AG04450 (cell line): ENCODE results near the gene AK9. TPM values are rescaled to one million over a fixed set of nuclear protein-coding genes. Genes with fewer than 3 reads are reported as not detected.

Experiments used
- CTCF ChIA-PET: fragments of 300-600, 350-600 bp; formaldehyde crosslinking; extraction: SDS; loops from one replicate; lab custom pipeline; 2022; ENCODE audit warnings: antibody characterized with exemption, inconsistent platforms; lab: Charles Lee
- POLR2A ChIA-PET: fragments of 350-600 bp; formaldehyde crosslinking; extraction: SDS; loops from one replicate; lab custom pipeline; 2021; ENCODE audit warnings: antibody characterized with exemption, inconsistent platforms; lab: Yijun Ruan, JAX
- DNase-seq: peaks from one replicate; pipeline ENCODE4 v3.0.0-alpha.2; 2011; ENCODE audit warnings: low read depth, low spot score
- H3K27ac ChIP-seq: one replicate; pipeline ENCODE4 v1.5.1; 2012; ENCODE audit warnings: low read depth, low read length, control low read depth
- H3K27me3 ChIP-seq: one replicate; pipeline ENCODE4 v1.6.0; 2012; ENCODE audit warnings: low read length; ENCODE audit not compliant: control insufficient read depth, insufficient read depth
- H3K4me3 ChIP-seq: 2 replicates; pipeline ENCODE4 v1.5.1; 2011; ENCODE audit warnings: mild to moderate bottlenecking, low read depth, low read length, control low read depth
- H3K9me3 ChIP-seq: 2 replicates; pipeline ENCODE4 v1.5.1; 2012; ENCODE audit warnings: low read length; ENCODE audit not compliant: control insufficient read depth, insufficient read depth
- CTCF ChIP-seq: IDR thresholded peaks from 2 replicates; pipeline ENCODE4 v1.5.1; 2011; ENCODE audit warnings: low read depth, low read length, control low read depth, inconsistent platforms
- polyA plus RNA-seq: library from polyadenylated mRNA; depleted of rRNA; stranded (reverse); fragments of >200 nt; gene quantifications from 2 replicates; pipeline ENCODE4 v1.2.3, GENCODE V29; 2011

The AK9 gene
- polyA plus RNA-seq, 1 experiment = 3.6 TPM

GRCh38 chr6:109718991-109719390 lies 28.0 kb upstream of the AK9 start:
- Histone ChIP-seq H3K27ac (no peak overlapping the region), H3K9me3 (no peaks in the 10 kb centered on the region), H3K4me3 (no peak overlapping the region), H3K27me3 (no peaks in the 10 kb centered on the region)
- ChIA-PET CTCF (interaction anchor here (7.1 kb wide), 1 partner anchor 320 kb away, joined by 70 read pairs; no protein-coding TSS in a partner anchor), POLR2A (no interaction called here)
- no peak for TF ChIP-seq CTCF
- no peak for DNase-seq

- Histone ChIP-seq H3K27me3 (no peaks in the 10 kb centered on the region), H3K9me3 (no peaks in the 10 kb centered on the region), H3K4me3 (no peak overlapping the region), H3K27ac (no peak overlapping the region)
- ChIA-PET POLR2A (no interaction called here), CTCF (interaction anchor here (3.2 to 7.1 kb wide), 2 partner anchors 13 to 321 kb away, joined by 20 to 70 read pairs; no protein-coding TSS in a partner anchor)
- TF ChIP-seq CTCF = no peak
- no peak for DNase-seq
Measured at GRCh38 chr6:109717971-109718370, 27.0 kb upstream of the AK9 start.

- no peak overlapping the region for H3K4me3 ChIP-seq
- no peak for DNase-seq
- no peak for TF ChIP-seq CTCF
- no peaks in the 10 kb centered on the region for H3K27me3 ChIP-seq
- no peaks in the 10 kb centered on the region for H3K9me3 ChIP-seq
- ChIA-PET POLR2A (no interaction called here), CTCF (interaction anchor here (0.7 to 7.1 kb wide), 3 partner anchors 11 to 323 kb away, joined by 3 to 70 read pairs (median 20); no protein-coding TSS in a partner anchor)
- no peak overlapping the region for H3K27ac ChIP-seq
Measured at GRCh38 chr6:109715616-109716015, 24.6 kb upstream of the AK9 start.

GRCh38 chr6:109714611-109715010 lies 23.6 kb upstream of the AK9 start:
- H3K27ac ChIP-seq = no peak overlapping the region
- CTCF ChIA-PET = interaction anchor here (1.2 to 7.1 kb wide), 3 partner anchors 10 to 339 kb away, joined by 5 to 70 read pairs (median 9); no protein-coding TSS in a partner anchor
- no peaks in the 10 kb centered on the region for H3K27me3 ChIP-seq
- TF ChIP-seq CTCF = no peak
- H3K4me3 ChIP-seq = no peak overlapping the region
- H3K9me3 ChIP-seq = no peaks in the 10 kb centered on the region
- no peak for DNase-seq
- POLR2A ChIA-PET = no interaction called here

GRCh38 chr6:109714166-109714565 lies 23.2 kb upstream of the AK9 start:
- no peak for TF ChIP-seq CTCF

More at GRCh38 chr6:109714166-109714565, 23.2 kb upstream of the AK9 start:
- no peak for DNase-seq
- CTCF ChIA-PET = interaction anchor here (1.2 to 7.1 kb wide), 3 partner anchors 10 to 339 kb away, joined by 5 to 70 read pairs (median 9); no protein-coding TSS in a partner anchor
- no peak overlapping the region for H3K4me3 ChIP-seq
- no peak overlapping the region for H3K27ac ChIP-seq
- no peaks in the 10 kb centered on the region for H3K9me3 ChIP-seq
- POLR2A ChIA-PET = no interaction called here
- no peaks in the 10 kb centered on the region for H3K27me3 ChIP-seq
